Measurements from ENCODE around the gene UVRAG.

The UVRAG gene

GRCh38 chr11:76157891-76158290 lies 342.9 kb downstream of the UVRAG start:
- H3K27me3 ChIP-seq: no peaks in the 10 kb centered on the region
- DNase-seq: no peak
- peaks cover 53% of the 10 kb centered on the region for H3K4me1 ChIP-seq
- no peaks in the 10 kb centered on the region for H3K9me3 ChIP-seq
- no peak for TF ChIP-seq CTCF (IDR thresholded peaks at IDR 0.05; ENCODE audit: low read depth, low read length)
- no peak overlapping the region for H3K4me3 ChIP-seq (ENCODE audit: low read depth, low read length)
- H3K36me3 ChIP-seq: no peaks in the 10 kb centered on the region

DNA sequence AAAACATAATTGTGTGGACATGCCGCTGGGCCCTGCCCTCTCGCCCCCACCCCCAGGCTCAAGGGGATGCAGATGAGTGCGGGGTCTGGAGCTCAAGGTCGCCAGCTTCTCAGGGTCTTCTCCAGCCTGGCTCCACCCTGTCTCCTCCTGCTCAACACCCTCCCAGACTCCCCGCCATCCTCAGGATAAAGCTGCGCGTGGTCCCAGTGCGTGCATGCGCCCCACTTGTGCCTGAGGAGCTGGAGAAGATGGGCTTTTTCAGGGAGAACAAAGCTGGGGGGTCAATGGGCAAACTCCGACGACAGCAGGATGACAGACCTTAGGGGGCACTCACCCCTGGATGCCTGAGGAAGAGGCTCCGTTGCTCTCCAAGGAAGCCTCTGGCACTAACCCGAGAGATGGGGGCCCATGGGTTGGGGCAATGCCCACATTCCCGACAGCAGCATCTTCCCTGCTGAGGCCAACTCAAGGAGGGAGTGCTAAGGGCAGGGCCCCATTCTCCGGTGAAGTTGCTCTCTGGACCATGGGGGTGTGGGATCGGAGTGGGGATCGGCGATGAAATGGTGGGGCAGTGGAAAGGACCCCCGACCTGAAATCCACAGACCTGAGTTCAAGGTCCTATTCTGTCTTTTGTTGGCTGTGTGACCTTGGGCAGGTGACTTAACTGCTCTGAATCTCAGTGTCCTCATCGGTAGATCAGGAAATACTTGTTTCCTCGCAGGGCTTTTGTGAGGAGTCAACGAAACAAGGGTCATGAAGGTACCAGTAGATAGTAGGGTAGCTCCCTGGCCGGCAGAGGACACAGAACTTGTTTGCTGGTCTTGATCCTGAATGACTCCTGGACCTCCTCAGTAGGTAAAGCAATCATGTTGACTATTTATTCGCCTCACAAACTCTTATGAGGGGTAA lies 343.6 kb downstream of the UVRAG start:
- Histone ChIP-seq H3K4me3 (ENCODE audit: low read depth, low read length) (no peak overlapping the region), H3K4me1 (peaks cover 61% of the 10 kb centered on the region), H3K27me3 (no peaks in the 10 kb centered on the region), H3K9me3 (no peaks in the 10 kb centered on the region), H3K36me3 (no peaks in the 10 kb centered on the region)
- TF ChIP-seq CTCF (IDR thresholded peaks at IDR 0.05; ENCODE audit: low read depth, low read length): no peak
- no peak for DNase-seq

GRCh38 chr11:76159303-76159937 lies 344.4 kb downstream of the UVRAG start:
- Histone ChIP-seq H3K27me3 (no peaks in the 10 kb centered on the region), H3K36me3 (no peaks in the 10 kb centered on the region), H3K4me3 (ENCODE audit: low read depth, low read length) (no peak overlapping the region), H3K9me3 (no peaks in the 10 kb centered on the region), H3K4me1 (peaks cover 61% of the 10 kb centered on the region)
- no peak for TF ChIP-seq CTCF (IDR thresholded peaks at IDR 0.05; ENCODE audit: low read depth, low read length)
- DNase-seq: no peak

GRCh38 chr11:76159983-76160661 lies 345.1 kb downstream of the UVRAG start:
- Histone ChIP-seq H3K4me3 (ENCODE audit: low read depth, low read length) (no peak overlapping the region), H3K9me3 (no peaks in the 10 kb centered on the region), H3K36me3 (no peaks in the 10 kb centered on the region), H3K27me3 (no peaks in the 10 kb centered on the region), H3K4me1 (peaks cover 58% of the 10 kb centered on the region)
- DNase-seq: no peak
- no peak for TF ChIP-seq CTCF (IDR thresholded peaks at IDR 0.05; ENCODE audit: low read depth, low read length)

- Histone ChIP-seq H3K4me1 (peaks cover 53% of the 10 kb centered on the region), H3K4me3 (ENCODE audit: low read depth, low read length) (no peak overlapping the region), H3K36me3 (no peaks in the 10 kb centered on the region), H3K9me3 (no peaks in the 10 kb centered on the region), H3K27me3 (no peaks in the 10 kb centered on the region)
- peak; percentile 10 for DNase-seq
- TF ChIP-seq CTCF (IDR thresholded peaks at IDR 0.05; ENCODE audit: low read depth, low read length): no peak
Observed at GRCh38 chr11:76160856-76161255, 345.8 kb downstream of the UVRAG start.
